ENCODE measurements around the gene SLC33A1.

The SLC33A1 gene

DNA sequence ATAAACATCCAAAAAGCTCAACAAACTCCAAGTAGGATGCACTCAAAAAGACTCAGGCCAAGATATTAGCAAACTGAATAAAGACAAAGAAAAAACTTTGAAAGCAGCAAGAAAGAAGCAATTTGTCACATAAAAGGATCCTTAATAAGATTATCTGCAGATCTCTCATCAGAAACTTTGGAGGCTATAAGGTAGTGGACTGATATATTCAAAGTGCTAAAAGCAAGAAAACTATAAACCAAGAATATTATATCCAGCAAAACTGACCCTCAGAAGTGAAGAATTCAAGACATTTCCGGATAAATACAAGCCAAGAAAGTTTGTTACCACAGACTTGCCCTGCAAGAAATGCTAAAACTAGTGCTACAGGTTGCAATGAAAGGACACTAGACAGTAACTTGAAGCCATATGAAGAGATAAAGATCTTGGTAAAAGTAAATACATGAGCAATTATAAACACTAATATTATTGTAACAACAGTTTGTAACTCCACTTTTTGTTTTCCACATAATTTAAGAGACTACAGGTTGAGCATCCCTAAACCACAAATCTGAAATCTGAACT lies 71.8 kb downstream of the SLC33A1 start:
- no peaks in the 10 kb centered on the region for H3K27me3 Mint-ChIP-seq
- H3K9me3 Mint-ChIP-seq, result no peaks in the 10 kb centered on the region
- H3K4me3 Mint-ChIP-seq, result no peak overlapping the region
- no peak overlapping the region for H3K27ac Mint-ChIP-seq
- H3K36me3 Mint-ChIP-seq, result peaks cover 39% of the 10 kb centered on the region
- ATAC-seq, result no peak
- peaks cover 6% of the 10 kb centered on the region for H3K4me1 Mint-ChIP-seq

DNA sequence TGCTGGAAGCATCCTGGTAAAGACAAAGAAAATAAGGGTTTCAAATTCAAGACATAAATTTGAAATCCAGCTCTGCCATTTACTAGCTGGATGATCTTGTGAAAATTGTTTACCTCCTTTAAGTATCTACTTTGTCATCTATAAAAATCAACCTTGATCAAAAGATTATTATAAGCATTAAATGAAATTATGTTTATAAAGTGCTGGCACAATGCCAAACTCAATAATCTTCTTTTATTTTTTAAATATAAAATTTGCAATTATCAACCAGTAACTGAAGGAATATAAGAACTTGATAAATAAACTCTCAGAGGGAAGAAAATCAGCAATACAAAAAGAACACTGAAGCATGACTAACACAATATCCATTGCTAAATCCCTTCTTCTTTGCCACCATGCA lies 73.9 kb downstream of the SLC33A1 start:
- Mint-ChIP-seq H3K27me3 (no peaks in the 10 kb centered on the region), H3K9me3 (no peaks in the 10 kb centered on the region)

GRCh38 chr3:155778462-155778861 lies 75.8 kb downstream of the SLC33A1 start:
- no peak overlapping the region for H3K27ac Mint-ChIP-seq
- H3K36me3 Mint-ChIP-seq, result peaks cover 54% of the 10 kb centered on the region
- H3K27me3 Mint-ChIP-seq, result no peaks in the 10 kb centered on the region
- no peaks in the 10 kb centered on the region for H3K9me3 Mint-ChIP-seq
- no peak for ATAC-seq
- no peaks in the 10 kb centered on the region for H3K4me1 Mint-ChIP-seq
- H3K4me3 Mint-ChIP-seq, result no peak overlapping the region

More for the DNA sequence above, 73.9 kb downstream of the SLC33A1 start:
- Mint-ChIP-seq H3K36me3 (peaks cover 40% of the 10 kb centered on the region), H3K27ac (no peak overlapping the region), H3K4me3 (no peak overlapping the region), H3K4me1 (no peaks in the 10 kb centered on the region)
- no peak for ATAC-seq

- H3K27me3 Mint-ChIP-seq, result no peaks in the 10 kb centered on the region
- H3K36me3 Mint-ChIP-seq, result peaks cover 43% of the 10 kb centered on the region
- no peak overlapping the region for H3K27ac Mint-ChIP-seq
- H3K4me3 Mint-ChIP-seq, result no peak overlapping the region
- no peaks in the 10 kb centered on the region for H3K4me1 Mint-ChIP-seq
- peaks cover 6% of the 10 kb centered on the region for H3K9me3 Mint-ChIP-seq
- ATAC-seq, result no peak
These were observed 81.4 kb downstream of the SLC33A1 start for GRCh38 chr3:155772801-155773200.

DNA sequence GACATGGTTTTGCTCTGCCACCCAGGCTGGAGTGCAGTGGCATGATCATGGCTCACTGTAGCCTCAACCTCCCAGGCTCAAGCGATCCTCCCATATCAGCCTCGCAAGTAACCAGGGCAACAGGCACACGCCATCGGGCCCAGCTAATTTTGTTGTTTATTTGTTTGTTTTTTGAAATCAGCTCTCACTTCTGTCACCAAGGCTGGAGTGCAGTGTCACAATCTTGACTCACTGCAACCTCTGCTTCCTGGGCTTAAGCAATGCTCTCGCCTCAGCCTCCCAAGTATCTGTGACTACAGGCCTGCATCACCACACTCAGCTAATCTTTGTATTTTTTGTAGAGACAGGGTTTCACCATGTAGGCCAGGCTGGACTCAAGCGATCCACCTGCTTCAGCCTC lies 83.1 kb downstream of the SLC33A1 start:
- Mint-ChIP-seq H3K27ac (no peak overlapping the region), H3K36me3 (peaks cover 39% of the 10 kb centered on the region)
- ATAC-seq, result no peak

More for the DNA sequence above, 83.1 kb downstream of the SLC33A1 start:
- no peaks in the 10 kb centered on the region for H3K4me1 Mint-ChIP-seq
- H3K4me3 Mint-ChIP-seq, result no peak overlapping the region
- peaks cover 6% of the 10 kb centered on the region for H3K9me3 Mint-ChIP-seq
- no peaks in the 10 kb centered on the region for H3K27me3 Mint-ChIP-seq

Data from stimulated activated memory B cell treated with anti-CD40 and anti-IgM and Interleukin-4, amounts not matched to agents 10 μg/mL and 1 μg/mL and 100 μg/mL, for 72 hours (primary cell).